ENCODE results near the gene LRP1B.

GRCh38 chr2:141280037-141280436, 850.8 kb downstream of the LRP1B start:
- no peak for TF ChIP-seq CTCF (IDR thresholded peaks at IDR 0.05; ENCODE audit: poor library complexity, severe bottlenecking)
- no peak for TF ChIP-seq EP300 (conservative IDR thresholded peaks at IDR 0.05; ENCODE audit: poor library complexity, severe bottlenecking)

Data from neural cell (in vitro differentiated cells).